ENCODE measurements around the gene OSBP2.

OSBP2 gene

GRCh38 chr22:30781271-30781875 lies 86.7 kb downstream of the OSBP2 start:
- ATAC-seq (ENCODE audit: low read depth), result no peak
- Histone ChIP-seq H3K4me1 (ENCODE audit: insufficient read depth, poor library complexity, severe bottlenecking) (no peaks in the 10 kb centered on the region), H3K36me3 (ENCODE audit: low read depth) (no peaks in the 10 kb centered on the region), H3K27me3 (ENCODE audit: insufficient read depth, poor library complexity, severe bottlenecking) (no peaks in the 10 kb centered on the region), H3K4me3 (ENCODE audit: severe bottlenecking) (no peak overlapping the region), H3K9me3 (ENCODE audit: severe bottlenecking) (no peaks in the 10 kb centered on the region), H3K27ac (ENCODE audit: poor library complexity, severe bottlenecking) (no peak overlapping the region)
- DNase-seq (ENCODE audit: low spot score), result no peak
- no peak for TF ChIP-seq CTCF (IDR thresholded peaks at IDR 0.05; ENCODE audit: poor library complexity, severe bottlenecking)

- Histone ChIP-seq H3K9me3 (ENCODE audit: severe bottlenecking) (no peaks in the 10 kb centered on the region), H3K36me3 (ENCODE audit: low read depth) (no peaks in the 10 kb centered on the region), H3K4me1 (ENCODE audit: insufficient read depth, poor library complexity, severe bottlenecking) (no peaks in the 10 kb centered on the region), H3K27me3 (ENCODE audit: insufficient read depth, poor library complexity, severe bottlenecking) (no peaks in the 10 kb centered on the region), H3K27ac (ENCODE audit: poor library complexity, severe bottlenecking) (no peak overlapping the region), H3K4me3 (ENCODE audit: severe bottlenecking) (no peak overlapping the region)
- ATAC-seq (ENCODE audit: low read depth) (no peak), DNase-seq (ENCODE audit: low spot score) (no peak)
- no peak for TF ChIP-seq CTCF (IDR thresholded peaks at IDR 0.05; ENCODE audit: poor library complexity, severe bottlenecking)
Observed at GRCh38 chr22:30782613-30783012, 87.9 kb downstream of the OSBP2 start.

GRCh38 chr22:30783021-30783420 lies 88.3 kb downstream of the OSBP2 start:
- Histone ChIP-seq H3K27ac (ENCODE audit: poor library complexity, severe bottlenecking) (no peak overlapping the region), H3K4me1 (ENCODE audit: insufficient read depth, poor library complexity, severe bottlenecking) (no peaks in the 10 kb centered on the region), H3K9me3 (ENCODE audit: severe bottlenecking) (no peaks in the 10 kb centered on the region), H3K36me3 (ENCODE audit: low read depth) (no peaks in the 10 kb centered on the region), H3K27me3 (ENCODE audit: insufficient read depth, poor library complexity, severe bottlenecking) (no peaks in the 10 kb centered on the region), H3K4me3 (ENCODE audit: severe bottlenecking) (no peak overlapping the region)
- TF ChIP-seq CTCF (IDR thresholded peaks at IDR 0.05; ENCODE audit: poor library complexity, severe bottlenecking), result no peak
- ATAC-seq (ENCODE audit: low read depth) (no peak), DNase-seq (ENCODE audit: low spot score) (no peak)

GRCh38 chr22:30785527-30785926 lies 90.9 kb downstream of the OSBP2 start:
- no peak for TF ChIP-seq CTCF (IDR thresholded peaks at IDR 0.05; ENCODE audit: poor library complexity, severe bottlenecking)
- Histone ChIP-seq H3K27me3 (ENCODE audit: insufficient read depth, poor library complexity, severe bottlenecking) (no peaks in the 10 kb centered on the region), H3K4me1 (ENCODE audit: insufficient read depth, poor library complexity, severe bottlenecking) (no peaks in the 10 kb centered on the region), H3K27ac (ENCODE audit: poor library complexity, severe bottlenecking) (no peak overlapping the region), H3K4me3 (ENCODE audit: severe bottlenecking) (no peak overlapping the region), H3K9me3 (ENCODE audit: severe bottlenecking) (no peaks in the 10 kb centered on the region), H3K36me3 (ENCODE audit: low read depth) (no peaks in the 10 kb centered on the region)
- DNase-seq (ENCODE audit: low spot score) (no peak), ATAC-seq (ENCODE audit: low read depth) (no peak)

- no peaks in the 10 kb centered on the region for H3K9me3 ChIP-seq (ENCODE audit: severe bottlenecking)
- H3K27ac ChIP-seq (ENCODE audit: poor library complexity, severe bottlenecking), result no peak overlapping the region
- no peak for TF ChIP-seq CTCF (IDR thresholded peaks at IDR 0.05; ENCODE audit: poor library complexity, severe bottlenecking)
- no peaks in the 10 kb centered on the region for H3K36me3 ChIP-seq (ENCODE audit: low read depth)
- no peaks in the 10 kb centered on the region for H3K4me1 ChIP-seq (ENCODE audit: insufficient read depth, poor library complexity, severe bottlenecking)
- H3K4me3 ChIP-seq (ENCODE audit: severe bottlenecking), result no peak overlapping the region
- DNase-seq (ENCODE audit: low spot score) (no peak), ATAC-seq (ENCODE audit: low read depth) (no peak)
- no peaks in the 10 kb centered on the region for H3K27me3 ChIP-seq (ENCODE audit: insufficient read depth, poor library complexity, severe bottlenecking)
Observed at GRCh38 chr22:30790366-30790765, 95.7 kb downstream of the OSBP2 start.
